ENCODE results near the gene ZBTB16. TPM values are rescaled to one million over a fixed set of nuclear protein-coding genes. Genes with fewer than 3 reads are reported as not detected.

ZBTB16 gene
- total and polyA plus RNA-seq, 4 donors = 21.4 to 224 (median 102) TPM

GRCh38 chr11:114142707-114143106, 83.2 kb downstream of the ZBTB16 start:
- Histone ChIP-seq H3K4me1 (ENCODE audit: control insufficient read depth in 5 of 5, insufficient read depth in 5 of 5, low read length in 5 of 5) (peaks cover under 1 to 68% (median 31%) of the 10 kb centered on the region in 5 donors), H3K27ac (ENCODE audit: low read depth in 1 of 2, low read length in 1 of 2) (peak overlapping the region in 1 of 2 donors; percentile 43), H3K4me3 (no peak overlapping the region), H3K9ac (ENCODE audit: insufficient read depth in 1 of 2, low read length in 2 of 2) (no peak overlapping the region), H3K27me3 (ENCODE audit: control insufficient read depth in 3 of 3, insufficient read depth in 3 of 3, low read length in 2 of 3) (no peaks in the 10 kb centered on the region), H3K9me3 (ENCODE audit: control insufficient read depth in 4 of 4, insufficient read depth in 3 of 4, low read length in 3 of 4) (no peaks in the 10 kb centered on the region), H3K36me3 (ENCODE audit: control insufficient read depth in 4 of 4, insufficient read depth in 4 of 4, low read length in 4 of 4) (peaks cover 0 to 8% (median 0%) of the 10 kb centered on the region in 4 donors)
- DNase-seq (no peak), ATAC-seq (ENCODE audit: insufficient read depth, low FRiP score) (no peak)
- 79 to 82% methylated on average over 6 of the region's 6 CpGs for WGBS, 2 donors
- TF ChIP-seq CTCF (IDR thresholded peaks at IDR 0.05; ENCODE audit: control extremely low read depth, extremely low read depth) = no peak

GRCh38 chr11:114145166-114145775, 85.8 kb downstream of the ZBTB16 start:
- TF ChIP-seq CTCF (IDR thresholded peaks at IDR 0.05; ENCODE audit: control extremely low read depth, extremely low read depth) = no peak
- no peak overlapping the region for H3K27ac ChIP-seq (ENCODE audit: low read depth in 1 of 2, low read length in 1 of 2)
- DNase-seq = no peak
- H3K4me1 ChIP-seq (ENCODE audit: control insufficient read depth in 5 of 5, insufficient read depth in 5 of 5, low read length in 5 of 5) = peaks cover 4 to 66% (median 23%) of the 10 kb centered on the region in 5 donors
- no peak overlapping the region for H3K4me3 ChIP-seq
- 65 to 85% methylated on average over 2 of the region's 2 CpGs for WGBS, 2 donors
- H3K9ac ChIP-seq (ENCODE audit: insufficient read depth in 1 of 2, low read length in 2 of 2) = no peak overlapping the region
- peaks cover 0 to 5% (median 0%) of the 10 kb centered on the region in 4 donors for H3K36me3 ChIP-seq (ENCODE audit: control insufficient read depth in 4 of 4, insufficient read depth in 4 of 4, low read length in 4 of 4)
- H3K27me3 ChIP-seq (ENCODE audit: control insufficient read depth in 3 of 3, insufficient read depth in 3 of 3, low read length in 2 of 3) = no peaks in the 10 kb centered on the region
- H3K9me3 ChIP-seq (ENCODE audit: control insufficient read depth in 4 of 4, insufficient read depth in 3 of 4, low read length in 3 of 4) = no peaks in the 10 kb centered on the region
- no peak for ATAC-seq (ENCODE audit: insufficient read depth, low FRiP score)

- H3K4me3 ChIP-seq = no peak overlapping the region
- no peak for DNase-seq
Observed at GRCh38 chr11:114147375-114148012, 88.0 kb downstream of the ZBTB16 start.

More at GRCh38 chr11:114147375-114148012, 88.0 kb downstream of the ZBTB16 start:
- TF ChIP-seq CTCF (IDR thresholded peaks at IDR 0.05; ENCODE audit: control extremely low read depth, extremely low read depth) = no peak
- peaks cover 4 to 55% (median 18%) of the 10 kb centered on the region in 5 donors for H3K4me1 ChIP-seq (ENCODE audit: control insufficient read depth in 5 of 5, insufficient read depth in 5 of 5, low read length in 5 of 5)
- no peak for ATAC-seq (ENCODE audit: insufficient read depth, low FRiP score)
- H3K9ac ChIP-seq (ENCODE audit: insufficient read depth in 1 of 2, low read length in 2 of 2) = no peak overlapping the region
- no peaks in the 10 kb centered on the region for H3K27me3 ChIP-seq (ENCODE audit: control insufficient read depth in 3 of 3, insufficient read depth in 3 of 3, low read length in 2 of 3)
- H3K36me3 ChIP-seq (ENCODE audit: control insufficient read depth in 4 of 4, insufficient read depth in 4 of 4, low read length in 4 of 4) = peaks cover 0 to 2% (median 0%) of the 10 kb centered on the region in 4 donors
- WGBS, 2 donors = 57 to 70% methylated on average over 5 of the region's 5 CpGs
- no peaks in the 10 kb centered on the region for H3K9me3 ChIP-seq (ENCODE audit: control insufficient read depth in 4 of 4, insufficient read depth in 3 of 4, low read length in 3 of 4)
- H3K27ac ChIP-seq (ENCODE audit: low read depth in 1 of 2, low read length in 1 of 2) = peak overlapping the region in 1 of 2 donors; percentile 68
